Thyroid gland (tissue), 4 donors: Measurements from ENCODE around the gene TAS2R38. TPM values are rescaled to one million over a fixed set of nuclear protein-coding genes. Genes with fewer than 3 reads are reported as not detected.

Source experiments
- DNase-seq, 2 donors: peaks; one replicate each; pipeline ENCODE4 v3.0.0-alpha.2; 2019
- H3K27ac ChIP-seq, 3 donors: fragments of 200-600 bp; sonication (generic); 1 replicate in 2 of 3; 2 replicates in 1 of 3; pipeline ENCODE4 v1.5.1; 2016 to 2019; ENCODE audit warnings: mild to moderate bottlenecking in 1 of 3, moderate library complexity in 1 of 3
- H3K27me3 ChIP-seq: fragments of 200-600 bp; sonication (generic); one replicate; pipeline ENCODE4 v1.5.1; 2019
- H3K36me3 ChIP-seq, 2 donors: fragments of 200-600 bp; sonication (generic); one replicate each; pipeline ENCODE4 v1.5.1; 2016 to 2019
- H3K4me1 ChIP-seq, 2 donors: fragments of 200-600 bp; sonication (generic); one replicate each; pipeline ENCODE4 v1.5.1; 2017 to 2019
- H3K4me3 ChIP-seq, 3 donors: fragments of 200-600 bp; sonication (generic); replicated peaks in 1 of 3; 1 replicate in 2 of 3; 2 replicates in 1 of 3; pipeline ENCODE4 v1.5.1; 2016; ENCODE audit warnings: mild to moderate bottlenecking in 1 of 3
- H3K9me3 ChIP-seq: fragments of 200-600 bp; sonication (generic); one replicate; pipeline ENCODE4 v1.5.1; 2017
- POLR2A ChIP-seq, 2 donors: fragments of 450-650 bp; IDR thresholded peaks; one replicate each; pipeline ENCODE4 v1.6.1; 2017; ENCODE audit warnings: antibody characterized with exemption in 2 of 2, mild to moderate bottlenecking in 2 of 2, moderate library complexity in 1 of 2
- whole genome bisulfite sequencing, 2 donors: methylation state at CpG; one replicate each; pipeline ENCODE4 v1.1.5; 2017; 5-methylcytosine and 5-hydroxymethylcytosine counted together
- intact Hi-C: fragments of 100-400 bp; cut with DNase I; formaldehyde crosslinking; loops from one replicate; pipeline ENCODE4 v1.15.1; 2023
- total RNA-seq, 4 donors: library from RNA; depleted of rRNA; stranded (reverse); fragments of >200 nt; gene quantifications; one replicate each; pipeline ENCODE4 v1.2.3, GENCODE V29; 2016
- TF ChIP-seq, protein P1 (sequence below), 6 experiments: fragments of 200-600 bp in 3 of 6; fragments of 450-650 bp in 3 of 6; sonication (generic) in 3 of 6; IDR thresholded peaks; one replicate each; pipeline ENCODE4 v1.5.1; 2016 to 2019; ENCODE audit warnings: antibody characterized with exemption in 6 of 6, mild to moderate bottlenecking in 2 of 6, inconsistent platforms in 1 of 6, moderate library complexity in 1 of 6

The TAS2R38 gene
- total RNA-seq, 4 donors from 2014 or later, result not detected

GRCh38 chr7:141943846-141944245, 29.7 kb downstream of the TAS2R38 start:
- intact Hi-C loops, result no loop called here
- Histone ChIP-seq H3K9me3 (no peaks in the 10 kb centered on the region), H3K27me3 (no peaks in the 10 kb centered on the region), H3K36me3 (no peaks in the 10 kb centered on the region), H3K4me1 (no peaks in the 10 kb centered on the region), H3K27ac (no peak overlapping the region), H3K4me3 (no peak overlapping the region)
- 72 to 83% methylated on average over 1 of the region's 1 CpG for WGBS, 2 donors
- no peak for DNase-seq
- no peak for TF ChIP-seq POLR2A (IDR thresholded peaks at IDR 0.05)
- TF ChIP-seq, protein P1, sequence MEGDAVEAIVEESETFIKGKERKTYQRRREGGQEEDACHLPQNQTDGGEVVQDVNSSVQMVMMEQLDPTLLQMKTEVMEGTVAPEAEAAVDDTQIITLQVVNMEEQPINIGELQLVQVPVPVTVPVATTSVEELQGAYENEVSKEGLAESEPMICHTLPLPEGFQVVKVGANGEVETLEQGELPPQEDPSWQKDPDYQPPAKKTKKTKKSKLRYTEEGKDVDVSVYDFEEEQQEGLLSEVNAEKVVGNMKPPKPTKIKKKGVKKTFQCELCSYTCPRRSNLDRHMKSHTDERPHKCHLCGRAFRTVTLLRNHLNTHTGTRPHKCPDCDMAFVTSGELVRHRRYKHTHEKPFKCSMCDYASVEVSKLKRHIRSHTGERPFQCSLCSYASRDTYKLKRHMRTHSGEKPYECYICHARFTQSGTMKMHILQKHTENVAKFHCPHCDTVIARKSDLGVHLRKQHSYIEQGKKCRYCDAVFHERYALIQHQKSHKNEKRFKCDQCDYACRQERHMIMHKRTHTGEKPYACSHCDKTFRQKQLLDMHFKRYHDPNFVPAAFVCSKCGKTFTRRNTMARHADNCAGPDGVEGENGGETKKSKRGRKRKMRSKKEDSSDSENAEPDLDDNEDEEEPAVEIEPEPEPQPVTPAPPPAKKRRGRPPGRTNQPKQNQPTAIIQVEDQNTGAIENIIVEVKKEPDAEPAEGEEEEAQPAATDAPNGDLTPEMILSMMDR (IDR thresholded peaks at IDR 0.05), result no peak

DNA sequence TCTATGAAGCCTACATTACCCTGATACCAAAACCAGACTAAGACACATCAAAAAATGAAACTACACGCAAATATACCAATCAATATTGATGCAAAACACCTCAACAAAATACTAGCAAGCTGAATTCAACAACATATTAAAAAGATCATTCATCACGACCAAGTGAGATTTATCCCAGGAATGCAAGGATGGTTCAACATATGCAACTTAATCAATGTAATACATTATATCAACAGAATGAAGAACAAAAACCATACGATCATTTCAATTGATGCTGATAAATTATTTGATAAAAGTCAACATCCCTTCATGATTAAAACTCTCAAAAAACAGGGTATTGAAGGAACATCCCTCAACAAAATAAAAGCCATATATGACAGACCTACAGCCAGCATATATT, 32.5 kb downstream of the TAS2R38 start:
- no peak for DNase-seq
- no peak overlapping the region for H3K4me3 ChIP-seq
- no peak overlapping the region for H3K27ac ChIP-seq
- no peaks in the 10 kb centered on the region for H3K36me3 ChIP-seq
- no peaks in the 10 kb centered on the region for H3K27me3 ChIP-seq
- 89 to 90% methylated on average over 3 of the region's 3 CpGs for WGBS, 2 donors
- intact Hi-C loops, result no loop called here
- TF ChIP-seq, protein P1 (IDR thresholded peaks at IDR 0.05), result no peak
- TF ChIP-seq POLR2A (IDR thresholded peaks at IDR 0.05), result no peak
- H3K4me1 ChIP-seq, result no peaks in the 10 kb centered on the region
- H3K9me3 ChIP-seq, result no peaks in the 10 kb centered on the region

DNA sequence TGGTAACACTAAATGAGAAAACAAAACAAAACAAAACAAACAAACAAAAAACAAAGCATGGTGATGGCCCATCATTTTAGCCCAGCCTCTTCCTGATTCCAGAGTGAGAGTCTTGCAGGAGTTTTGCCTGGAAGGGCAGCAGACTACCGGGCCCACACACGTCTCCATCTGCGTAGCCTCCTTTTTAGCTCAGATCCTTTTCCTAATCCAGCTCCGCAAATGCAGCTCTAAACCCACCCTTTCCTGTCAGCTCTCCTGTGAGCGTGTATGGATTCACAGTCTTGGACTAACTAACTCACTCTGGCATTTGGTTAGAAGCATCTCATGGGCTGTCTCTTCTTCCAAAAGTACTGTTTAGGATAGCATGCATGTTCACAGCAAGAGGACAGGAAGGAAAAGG, 43.4 kb downstream of the TAS2R38 start:
- 85 to 90% methylated on average over 5 of the region's 5 CpGs for WGBS, 2 donors
- H3K4me3 ChIP-seq, result no peak overlapping the region
- H3K36me3 ChIP-seq, result no peaks in the 10 kb centered on the region
- intact Hi-C loops, result no loop called here
- H3K27ac ChIP-seq, result no peak overlapping the region
- no peak for DNase-seq
- TF ChIP-seq POLR2A (IDR thresholded peaks at IDR 0.05), result no peak
- TF ChIP-seq, protein P1 (IDR thresholded peaks at IDR 0.05), result no peak
- H3K4me1 ChIP-seq, result no peaks in the 10 kb centered on the region
- H3K27me3 ChIP-seq, result no peaks in the 10 kb centered on the region
- H3K9me3 ChIP-seq, result no peaks in the 10 kb centered on the region

GRCh38 chr7:141928845-141929195, 44.8 kb downstream of the TAS2R38 start:
- no peak for TF ChIP-seq POLR2A (IDR thresholded peaks at IDR 0.05)
- TF ChIP-seq, protein P1 (IDR thresholded peaks at IDR 0.05), result no peak
- Histone ChIP-seq H3K27ac (no peak overlapping the region), H3K27me3 (no peaks in the 10 kb centered on the region), H3K36me3 (no peaks in the 10 kb centered on the region), H3K4me3 (no peak overlapping the region), H3K4me1 (no peaks in the 10 kb centered on the region), H3K9me3 (no peaks in the 10 kb centered on the region)
- intact Hi-C loops, result no loop called here
- WGBS, 2 donors, result 91 to 92% methylated on average over 3 of the region's 3 CpGs
- no peak for DNase-seq

- H3K27ac ChIP-seq, result no peak overlapping the region
- no peak for DNase-seq
- intact Hi-C loops, result no loop called here
- no peak for TF ChIP-seq POLR2A (IDR thresholded peaks at IDR 0.05)
- TF ChIP-seq, protein P1 (IDR thresholded peaks at IDR 0.05), result no peak
- 81 to 88% methylated on average over 2 of the region's 2 CpGs for WGBS, 2 donors
- no peaks in the 10 kb centered on the region for H3K36me3 ChIP-seq
- H3K4me3 ChIP-seq, result no peak overlapping the region
- H3K27me3 ChIP-seq, result no peaks in the 10 kb centered on the region
- no peaks in the 10 kb centered on the region for H3K9me3 ChIP-seq
- no peaks in the 10 kb centered on the region for H3K4me1 ChIP-seq
Observed at GRCh38 chr7:141928146-141928844, 45.3 kb downstream of the TAS2R38 start.

Other genes with a start within 250 kb of the TAS2R38 start
- 100 to 1,000 TPM; 112 to 146 (median 129) TPM for gene SSBP1, start 235.4 kb downstream of the TAS2R38 start, total RNA-seq
- gene TAS2R3, start 209.7 kb downstream of the TAS2R38 start, total RNA-seq, result 10 to 100 TPM in 1 of 4 donors, 1 to 10 TPM in 3; 3.0 to 11.1 (median 4.1) TPM
- gene TAS2R4, start 197.1 kb downstream of the TAS2R38 start, total RNA-seq, result 1 to 10 TPM; 1.8 to 6.3 (median 4.3) TPM
- gene TAS2R5, start 183.6 kb downstream of the TAS2R38 start, total RNA-seq, result 1 to 10 TPM; 2.3 to 3.8 (median 3.1) TPM
- not detected for gene PRSS37, start 132.3 kb downstream of the TAS2R38 start, total RNA-seq
- not detected for gene OR9A4, start 57.4 kb downstream of the TAS2R38 start, total RNA-seq
- 1 to 10 TPM in 2 of 4 donors, under 1 TPM in 2; 0.33 to 3.2 (median 0.95) TPM for gene CLEC5A, start 26.8 kb downstream of the TAS2R38 start, total RNA-seq
- under 1 TPM; 0.11 to 0.27 (median 0.14) TPM for gene MGAM, start 22.1 kb upstream of the TAS2R38 start, total RNA-seq
- not detected for gene MGAM2, start 137.9 kb upstream of the TAS2R38 start, total RNA-seq